CD14-positive monocyte (primary cell): ENCODE data around the gene DHRS3. TPM values are rescaled to one million over a fixed set of nuclear protein-coding genes. Genes with fewer than 3 reads are reported as not detected.

Source experiments
- DNase-seq, 3 donors: peaks; one replicate each; pipeline ENCODE4 v3.0.0-alpha.2; 2011 to 2022
- H2AFZ ChIP-seq: 2 replicates; pipeline ENCODE4 v1.6.0; 2012; ENCODE audit warnings: mild to moderate bottlenecking, low read depth, low read length, inconsistent platforms; ENCODE audit not compliant: insufficient read depth, poor library complexity, severe bottlenecking
- H3K27ac ChIP-seq, 2 donors: 1 replicate in 1 of 2; 2 replicates in 1 of 2; pipeline ENCODE4 v1.5.1; 2012 to 2013; ENCODE audit warnings: low read length in 2 of 2, control low read depth in 1 of 2, inconsistent platforms in 1 of 2, low read depth in 1 of 2, mild to moderate bottlenecking in 1 of 2
- H3K27me3 ChIP-seq, 2 donors: one replicate each; pipeline versions ENCODE4 v1.6.0 to v1.6.1; 2011 to 2013; ENCODE audit warnings: low read length in 2 of 2; ENCODE audit not compliant: control insufficient read depth in 2 of 2, insufficient read depth in 2 of 2
- H3K36me3 ChIP-seq, 2 donors: replicated peaks in 1 of 2; 1 replicate in 1 of 2; 2 replicates in 1 of 2; pipeline versions ENCODE4 v1.5.1 to v1.6.1; 2012 to 2013; ENCODE audit warnings: low read length in 2 of 2, control low read depth in 1 of 2, inconsistent platforms in 1 of 2, mild to moderate bottlenecking in 1 of 2; ENCODE audit not compliant: insufficient read depth in 2 of 2, control insufficient read depth in 1 of 2
- H3K4me1 ChIP-seq, 2 donors: 1 replicate in 1 of 2; 2 replicates in 1 of 2; pipeline versions ENCODE4 v1.5.1 to v1.6.1; 2012 to 2013; ENCODE audit warnings: low read length in 2 of 2, control low read depth in 1 of 2, inconsistent platforms in 1 of 2, mild to moderate bottlenecking in 1 of 2, moderate library complexity in 1 of 2; ENCODE audit not compliant: insufficient read depth in 2 of 2, control insufficient read depth in 1 of 2
- H3K4me2 ChIP-seq: replicated peaks from 2 replicates; pipeline ENCODE3; 2012; ENCODE audit warnings: low read length, moderate library complexity, mild to moderate bottlenecking; ENCODE audit not compliant: poor library complexity, severe bottlenecking; ENCODE audit errors: extremely low read depth
- H3K4me3 ChIP-seq, 3 experiments: fragments of 200-600 bp in 1 of 3; sonication (generic) in 1 of 3; replicated peaks in 1 of 3; 1 replicate in 2 of 3; 2 replicates in 1 of 3; pipeline ENCODE4 v1.5.1; 2011 to 2013; ENCODE audit warnings: low read length in 3 of 3, mild to moderate bottlenecking in 3 of 3, control low read depth in 2 of 3, low read depth in 2 of 3, inconsistent platforms in 1 of 3, moderate library complexity in 1 of 3
- H3K79me2 ChIP-seq: 2 replicates; pipeline ENCODE4 v1.6.0; 2012; ENCODE audit warnings: mild to moderate bottlenecking, control low read depth, inconsistent platforms, low read length, moderate library complexity; ENCODE audit not compliant: insufficient read depth
- H3K9ac ChIP-seq: 2 replicates; pipeline ENCODE4 v1.6.0; 2017; ENCODE audit warnings: low read length, mild to moderate bottlenecking; ENCODE audit not compliant: insufficient read depth, poor library complexity, severe bottlenecking
- H3K9me3 ChIP-seq, 2 donors: replicated peaks in 1 of 2; 1 replicate in 1 of 2; 2 replicates in 1 of 2; pipeline versions ENCODE4 v1.5.1 to v1.6.1; 2012 to 2013; ENCODE audit warnings: low read length in 2 of 2, control low read depth in 1 of 2; ENCODE audit not compliant: control insufficient read depth in 1 of 2, insufficient read depth in 1 of 2
- H4K20me1 ChIP-seq: 2 replicates; pipeline ENCODE4 v1.6.0; 2012; ENCODE audit warnings: mild to moderate bottlenecking, low read length, control low read depth, moderate library complexity; ENCODE audit not compliant: insufficient read depth
- H3K27ac Mint-ChIP-seq, 7 donors: one replicate each; pipeline ENCODE4 v1.8.0; 2020; ENCODE audit warnings: mild to moderate bottlenecking in 7 of 7, mixed read lengths in 7 of 7, moderate library complexity in 6 of 7, inconsistent platforms in 2 of 7
- H3K27me3 Mint-ChIP-seq, 3 donors: one replicate each; pipeline ENCODE4 v1.8.0; 2021 to 2022; ENCODE audit warnings: low read depth in 3 of 3, mild to moderate bottlenecking in 3 of 3, mixed read lengths in 3 of 3, moderate library complexity in 3 of 3, inconsistent platforms in 1 of 3
- H3K36me3 Mint-ChIP-seq, 2 donors: one replicate each; pipeline ENCODE4 v1.8.0; 2020; ENCODE audit warnings: mixed read lengths in 2 of 2, inconsistent platforms in 1 of 2, mild to moderate bottlenecking in 1 of 2
- H3K4me1 Mint-ChIP-seq: one replicate; pipeline ENCODE4 v1.8.0; 2020; ENCODE audit warnings: mild to moderate bottlenecking, mixed read lengths
- H3K4me3 Mint-ChIP-seq, 2 donors: one replicate each; pipeline ENCODE4 v1.8.0; 2020; ENCODE audit warnings: mild to moderate bottlenecking in 2 of 2, mixed read lengths in 2 of 2, moderate library complexity in 1 of 2
- H3K9me3 Mint-ChIP-seq, 7 donors: one replicate each; pipeline ENCODE4 v1.8.0; 2020 to 2022; ENCODE audit warnings: mixed read lengths in 7 of 7, mild to moderate bottlenecking in 6 of 7, moderate library complexity in 6 of 7, inconsistent platforms in 2 of 7
- CTCF ChIP-seq: fragments of 200-600 bp; IDR thresholded peaks from one replicate; pipeline ENCODE4 v1.8.0; 2022; ENCODE audit warnings: antibody characterized with exemption, mild to moderate bottlenecking
- WGBS: methylation state at CpG from one replicate; pipeline ENCODE4 v1.1.5; 2013; ENCODE audit warnings: missing lambda C conversion rate; ENCODE audit not compliant: insufficient coverage; 5-methylcytosine and 5-hydroxymethylcytosine counted together
- intact Hi-C, 2 donors: fragments of 100-400 bp; cut with micrococcal nuclease; formaldehyde crosslinking; loops; one replicate each; pipeline versions ENCODE4 v1.15.0 to v1.15.1; 2023
- polyA plus RNA-seq, 3 donors: library from polyadenylated mRNA; depleted of rRNA in 1 of 3; unstranded in 2 of 3; stranded (reverse) in 1 of 3; fragments of 300-500 nt in 2 of 3; fragments of >200 nt in 1 of 3; fragmentation: Illumina TruSeq in 2 of 3; gene quantifications; 1 replicate in 2 of 3; 2 replicates in 1 of 3; pipeline ENCODE4 v1.2.3, GENCODE V29; 2012 to 2021

The DHRS3 gene
- polyA plus RNA-seq, 3 donors: 0.23 to 0.59 (median 0.29) TPM

GRCh38 chr1:12625276-12625675 is 7.3 kb upstream of the DHRS3 start:
- H3K9me3 Mint-ChIP-seq: no peaks in the 10 kb centered on the region
- no peak overlapping the region for H3K4me3 ChIP-seq
- H4K20me1 ChIP-seq: no peaks in the 10 kb centered on the region
- no peak overlapping the region for H3K27ac ChIP-seq
- H3K4me3 Mint-ChIP-seq: no peak overlapping the region
- no peak overlapping the region for H2AFZ ChIP-seq
- 94% methylated on average over 5 of the region's 6 CpGs for WGBS
- peaks cover 0 to 3% of the 10 kb centered on the region in 2 donors for H3K36me3 Mint-ChIP-seq
- H3K27ac Mint-ChIP-seq: no peak overlapping the region
- no peaks in the 10 kb centered on the region for H3K9me3 ChIP-seq
- intact Hi-C loops: loop anchor here in 1 of 2 donors (5.0 kb wide), 1 partner anchor 38 kb away; no protein-coding TSS in a partner anchor
- no peak overlapping the region for H3K9ac ChIP-seq
- peaks cover 0 to 9% (median 6%) of the 10 kb centered on the region in 3 donors for H3K27me3 Mint-ChIP-seq
- H3K4me1 ChIP-seq: peaks cover 14 to 28% of the 10 kb centered on the region in 2 donors
- no peaks in the 10 kb centered on the region for H3K79me2 ChIP-seq
- peaks cover 28% of the 10 kb centered on the region for H3K4me1 Mint-ChIP-seq
- TF ChIP-seq CTCF: no peak
- no peak for DNase-seq
- no peaks in the 10 kb centered on the region for H3K27me3 ChIP-seq
- no peaks in the 10 kb centered on the region for H3K36me3 ChIP-seq
- H3K4me2 ChIP-seq: no peak overlapping the region

GRCh38 chr1:12622506-12622905 is 4.5 kb upstream of the DHRS3 start:
- H3K4me3 Mint-ChIP-seq: no peak overlapping the region

More at GRCh38 chr1:12622506-12622905, 4.5 kb upstream of the DHRS3 start:
- peaks cover 0 to 8% of the 10 kb centered on the region in 2 donors for H3K36me3 Mint-ChIP-seq
- no peaks in the 10 kb centered on the region for H4K20me1 ChIP-seq
- intact Hi-C loops: no loop called here
- no peaks in the 10 kb centered on the region for H3K79me2 ChIP-seq
- peaks cover 32 to 34% of the 10 kb centered on the region in 2 donors for H3K4me1 ChIP-seq
- no peak overlapping the region for H3K4me2 ChIP-seq
- H3K27me3 ChIP-seq: peaks cover 0 to 21% of the 10 kb centered on the region in 2 donors
- no peak overlapping the region for H3K9ac ChIP-seq
- 90% methylated on average over 10 of the region's 12 CpGs for WGBS
- H3K36me3 ChIP-seq: no peaks in the 10 kb centered on the region
- no peaks in the 10 kb centered on the region for H3K9me3 ChIP-seq
- H2AFZ ChIP-seq: no peak overlapping the region
- H3K27ac ChIP-seq: no peak overlapping the region
- no peak overlapping the region for H3K27ac Mint-ChIP-seq
- TF ChIP-seq CTCF: no peak
- peaks cover 0 to 8% (median 2%) of the 10 kb centered on the region in 7 donors for H3K9me3 Mint-ChIP-seq
- H3K27me3 Mint-ChIP-seq: peaks cover 18 to 35% (median 27%) of the 10 kb centered on the region in 3 donors
- DNase-seq: no peak
- H3K4me1 Mint-ChIP-seq: peaks cover 31% of the 10 kb centered on the region
- H3K4me3 ChIP-seq: no peak overlapping the region
